K562 (cell line): ENCODE measurements around the gene KIAA2012. TPM values are rescaled to one million over a fixed set of nuclear protein-coding genes. Genes with fewer than 3 reads are reported as not detected.

Source experiments
- ATAC-seq: fragments of 200-7000 bp; cut with Tn5 transposase; 3 replicates; pipeline ENCODE4 v1.9.1; 2020; ENCODE audit warnings: moderate library complexity
- BruUV-seq: library from RNA; stranded (reverse); fragments of 400-500 nt; replicated peaks from 2 replicates; lab custom pipeline; 2021; lab: Mats Ljungman, UMichigan
- CTCF ChIA-PET: fragments of 300-600 bp; formaldehyde crosslinking; extraction: SDS; loops from one replicate; lab custom pipeline; 2021; ENCODE audit warnings: low intra/inter-chr PET ratio; lab: Yijun Ruan, JAX
- POLR2A ChIA-PET: fragments of 300-600, 350-650 bp; sonication (Branson Sonifier 250); formaldehyde crosslinking; extraction: SDS; loops from one replicate; lab custom pipeline; 2021; ENCODE audit warnings: antibody characterized with exemption, inconsistent platforms; lab: Yijun Ruan, JAX
- DNase-seq, 4 experiments: peaks; one replicate each; pipeline versions ENCODE4 v3.0.0 to v3.0.0-alpha.2; 2011 to 2018; ENCODE audit warnings: low spot score in 3 of 4, mixed read lengths in 3 of 4; ENCODE audit errors: extremely low read depth in 1 of 4
- FAIRE-seq: peaks from 2 replicates; lab custom pipeline; 2011; peaks lifted over from hg19 to GRCh38; lab: Jason Lieb, UNC
- H2AFZ ChIP-seq: 2 replicates; pipeline ENCODE4 v1.6.0; 2011; ENCODE audit warnings: low read depth, low read length, control low read depth, inconsistent platforms
- H3K27ac ChIP-seq: fragments of 200-600 bp; 3 replicates; pipeline ENCODE4 v1.8.0; 2011; ENCODE audit warnings: low read depth, mild to moderate bottlenecking, control low read depth, inconsistent platforms, low read length, moderate library complexity, mixed read lengths; ENCODE audit errors: extremely low read depth
- H3K27me3 ChIP-seq, 2 experiments: fragments of 300-600 bp in 1 of 2; 2 replicates in 1 of 2; 3 replicates in 1 of 2; pipeline versions ENCODE4 v1.6.0 to v1.8.0; 2011; ENCODE audit warnings: inconsistent platforms in 2 of 2, low read length in 2 of 2, mild to moderate bottlenecking in 1 of 2, mixed read lengths in 1 of 2, moderate library complexity in 1 of 2; ENCODE audit not compliant: control insufficient read depth in 2 of 2, insufficient read depth in 2 of 2
- H3K36me3 ChIP-seq: fragments of 300-600 bp; 3 replicates; pipeline ENCODE4 v1.8.0; 2011; ENCODE audit warnings: mild to moderate bottlenecking, low read length, inconsistent platforms; ENCODE audit not compliant: control insufficient read depth, insufficient read depth
- H3K4me1 ChIP-seq, 2 experiments: fragments of 200-600 bp in 1 of 2; replicated peaks in 1 of 2; 2 replicates in 1 of 2; 3 replicates in 1 of 2; pipeline versions ENCODE4 v1.5.1 to v1.8.0; 2011; ENCODE audit warnings: inconsistent platforms in 2 of 2, low read length in 2 of 2, mild to moderate bottlenecking in 1 of 2, mixed read lengths in 1 of 2, moderate library complexity in 1 of 2; ENCODE audit not compliant: control insufficient read depth in 2 of 2, insufficient read depth in 2 of 2
- H3K4me2 ChIP-seq: 2 replicates; pipeline ENCODE4 v1.6.1; 2011; ENCODE audit warnings: low read length, control low read depth, inconsistent platforms, mixed read lengths; ENCODE audit not compliant: insufficient read depth
- H3K4me3 ChIP-seq: fragments of 200-600 bp; sonication (generic), shearing (Covaris generic); 2 replicates; pipeline ENCODE4 v1.5.1; 2016; ENCODE audit warnings: control low read depth, inconsistent platforms
- H3K79me2 ChIP-seq: fragments of 200-600 bp; 3 replicates; pipeline ENCODE4 v1.8.0; 2011; ENCODE audit warnings: low read length, inconsistent platforms; ENCODE audit not compliant: control insufficient read depth, insufficient read depth
- H3K9ac ChIP-seq, 2 experiments: 2 replicates each; pipeline versions ENCODE4 v1.6.0 to v1.6.1; 2011; ENCODE audit warnings: low read depth in 2 of 2, low read length in 2 of 2, control low read depth in 1 of 2, inconsistent platforms in 1 of 2, mild to moderate bottlenecking in 1 of 2, mixed read lengths in 1 of 2; ENCODE audit not compliant: insufficient read depth in 1 of 2
- H3K9me1 ChIP-seq: one replicate; pipeline ENCODE4 v1.6.0; 2011; ENCODE audit warnings: inconsistent platforms, mild to moderate bottlenecking, low read length, moderate library complexity; ENCODE audit not compliant: control insufficient read depth, insufficient read depth
- H3K9me3 ChIP-seq: replicated peaks from 2 replicates; pipeline ENCODE4 v1.5.1; 2011; ENCODE audit warnings: low read depth, low read length, inconsistent platforms; ENCODE audit not compliant: control insufficient read depth, insufficient read depth
- H4K20me1 ChIP-seq: replicated peaks from 2 replicates; pipeline ENCODE4 v1.6.1; 2011; ENCODE audit warnings: low read length, inconsistent platforms, mixed read lengths; ENCODE audit not compliant: control insufficient read depth, insufficient read depth
- GABPB1 ChIP-seq: sonication (generic); formaldehyde crosslinking; IDR thresholded peaks from 2 replicates; pipeline ENCODE4 v1.8.0; 2022; ENCODE audit warnings: mild to moderate bottlenecking, missing genetic modification reagents
- HCFC1 ChIP-seq: IDR thresholded peaks from 2 replicates; pipeline ENCODE4 v1.6.1; 2012; ENCODE audit warnings: low read depth, low read length, improper control_type of control experiment
- MAFF ChIP-seq: IDR thresholded peaks from 2 replicates; pipeline ENCODE4 v1.6.1; 2012; ENCODE audit warnings: low read length, improper control_type of control experiment
- MCM7 ChIP-seq, 2 experiments: fragments of 450-650 bp; IDR thresholded peaks; 2 replicates each; pipeline ENCODE4 v1.6.1; 2016 to 2018
- ZNF436 ChIP-seq: fragments of 250-450, 450-650 bp; sonication (Bioruptor Pico); formaldehyde crosslinking; IDR thresholded peaks from 2 replicates; pipeline ENCODE4 v1.7.0; 2020; ENCODE audit warnings: mild to moderate bottlenecking
- ZNF696 ChIP-seq: fragments of 250-450 bp; sonication (Bioruptor Pico); conservative IDR thresholded peaks from 2 replicates; pipeline ENCODE4 v1.4.0; 2020; ENCODE audit warnings: mild to moderate bottlenecking, moderate library complexity
- ZNF785 ChIP-seq: fragments of 250-450 bp; sonication (Bioruptor Pico); IDR thresholded peaks from 2 replicates; pipeline ENCODE4 v1.4.0; 2020; ENCODE audit warnings: mild to moderate bottlenecking
- WGBS: fragments of 100-300 bp; shearing (Covaris generic); methylation state at CpG from one replicate; pipeline ENCODE4 v1.1.6; 2016; ENCODE audit warnings: low coverage, mixed read lengths; ENCODE audit not compliant: insufficient coverage; ENCODE audit errors: missing lambda C conversion rate; 5-methylcytosine and 5-hydroxymethylcytosine counted together
- in situ Hi-C: fragments of 300-500 bp; cut with MboI; formaldehyde crosslinking; loops from 4 replicates; pipeline ENCODE4 v1.15.0; 2018; ENCODE audit warnings: inconsistent platforms, mixed read lengths
- intact Hi-C: fragments of 100-400 bp; cut with micrococcal nuclease; formaldehyde crosslinking; loops from 2 replicates; pipeline ENCODE4 v1.14.2; 2022
- polyA plus RNA-seq, 8 experiments: library from polyadenylated mRNA; depleted of rRNA in 4 of 8; stranded (reverse) in 5 of 8; unstranded in 3 of 8; fragments of >200 nt; fragmentation: Nextera tagmentation in 2 of 8; fragmentation: Illumina TruSeq in 1 of 8; extraction: Ambion mirVana in 2 of 8; extraction: Trizol in 1 of 8; gene quantifications; 2 replicates each; pipeline versions ENCODE4 v1.2.1 to v1.2.3, GENCODE V29; 2011 to 2014; ENCODE audit warnings: inconsistent platforms in 1 of 8, missing spikeins in 1 of 8
- total RNA-seq, 7 experiments: library from RNA; depleted of rRNA in 6 of 7; stranded (reverse); fragments of >200 nt in 6 of 7; fragmentation: Illumina TruSeq in 2 of 7; extraction: Trizol in 2 of 7; gene quantifications; 2 replicates each; pipeline versions ENCODE4 v1.2.1 to v1.2.3, GENCODE V29; 2011 to 2021; ENCODE audit warnings: low replicate concordance in 1 of 7
- TF ChIP-seq, protein P1 (sequence below), 2 experiments: fragments of 200-800 bp in 1 of 2; sonication (Bioruptor generic) in 1 of 2; sonication (generic) in 1 of 2; formaldehyde crosslinking in 1 of 2; IDR thresholded peaks in 1 of 2; conservative IDR thresholded peaks in 1 of 2; 2 replicates each; pipeline versions ENCODE4 v1.5.0 to v1.6.1; 2016 to 2020; ENCODE audit warnings: missing compliant biosample characterization in 1 of 2, missing genetic modification characterization in 1 of 2, missing genetic modification reagents in 1 of 2
- TF ChIP-seq, protein P2 (sequence below): sonication (generic); formaldehyde crosslinking; IDR thresholded peaks from 2 replicates; pipeline ENCODE4 v1.8.0; 2022; ENCODE audit warnings: missing genetic modification reagents, mild to moderate bottlenecking, borderline replicate concordance

Gene KIAA2012
- total and polyA plus RNA-seq, 9 of the 15 experiments (the other 6 are each of a cell fraction or from before 2014, with no cell fraction given), result not detected

DNA sequence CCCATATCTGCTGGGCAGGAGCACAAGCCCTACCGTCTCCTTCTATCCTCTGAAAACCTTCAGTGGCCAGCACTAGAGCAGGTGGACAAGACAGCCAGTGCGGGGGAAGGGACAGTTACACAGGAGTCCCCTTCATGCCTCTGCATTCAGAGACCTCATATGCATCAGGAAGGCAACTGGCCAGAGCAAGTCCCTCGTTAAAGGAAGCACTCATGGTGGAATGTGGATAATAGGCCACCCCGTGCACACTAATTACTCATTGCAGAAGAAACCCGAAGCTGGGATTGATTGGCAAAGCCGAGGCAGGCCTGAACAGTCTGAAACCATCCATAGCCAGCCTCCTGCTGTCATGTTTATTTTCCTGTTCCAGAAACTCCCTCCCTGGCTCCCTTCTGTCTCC, 11.2 kb downstream of the KIAA2012 start (continued):
- TF ChIP-seq, protein P1, sequence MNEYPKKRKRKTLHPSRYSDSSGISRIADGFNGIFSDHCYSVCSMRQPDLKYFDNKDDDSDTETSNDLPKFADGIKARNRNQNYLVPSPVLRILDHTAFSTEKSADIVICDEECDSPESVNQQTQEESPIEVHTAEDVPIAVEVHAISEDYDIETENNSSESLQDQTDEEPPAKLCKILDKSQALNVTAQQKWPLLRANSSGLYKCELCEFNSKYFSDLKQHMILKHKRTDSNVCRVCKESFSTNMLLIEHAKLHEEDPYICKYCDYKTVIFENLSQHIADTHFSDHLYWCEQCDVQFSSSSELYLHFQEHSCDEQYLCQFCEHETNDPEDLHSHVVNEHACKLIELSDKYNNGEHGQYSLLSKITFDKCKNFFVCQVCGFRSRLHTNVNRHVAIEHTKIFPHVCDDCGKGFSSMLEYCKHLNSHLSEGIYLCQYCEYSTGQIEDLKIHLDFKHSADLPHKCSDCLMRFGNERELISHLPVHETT (CRISPR knock-in tag; conservative IDR thresholded peaks at IDR 0.05 in 1 of 2, IDR thresholded peaks at IDR 0.05 in 1 of 2), result no peak
- TF ChIP-seq ZNF436 (no peak), ZNF696 (CRISPR knock-in tag) (no peak)
- TF ChIP-seq, protein P2, sequence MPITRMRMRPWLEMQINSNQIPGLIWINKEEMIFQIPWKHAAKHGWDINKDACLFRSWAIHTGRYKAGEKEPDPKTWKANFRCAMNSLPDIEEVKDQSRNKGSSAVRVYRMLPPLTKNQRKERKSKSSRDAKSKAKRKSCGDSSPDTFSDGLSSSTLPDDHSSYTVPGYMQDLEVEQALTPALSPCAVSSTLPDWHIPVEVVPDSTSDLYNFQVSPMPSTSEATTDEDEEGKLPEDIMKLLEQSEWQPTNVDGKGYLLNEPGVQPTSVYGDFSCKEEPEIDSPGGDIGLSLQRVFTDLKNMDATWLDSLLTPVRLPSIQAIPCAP (CRISPR knock-in tag), result no peak
- TF ChIP-seq, all 486 proteins: peak for 0

DNA sequence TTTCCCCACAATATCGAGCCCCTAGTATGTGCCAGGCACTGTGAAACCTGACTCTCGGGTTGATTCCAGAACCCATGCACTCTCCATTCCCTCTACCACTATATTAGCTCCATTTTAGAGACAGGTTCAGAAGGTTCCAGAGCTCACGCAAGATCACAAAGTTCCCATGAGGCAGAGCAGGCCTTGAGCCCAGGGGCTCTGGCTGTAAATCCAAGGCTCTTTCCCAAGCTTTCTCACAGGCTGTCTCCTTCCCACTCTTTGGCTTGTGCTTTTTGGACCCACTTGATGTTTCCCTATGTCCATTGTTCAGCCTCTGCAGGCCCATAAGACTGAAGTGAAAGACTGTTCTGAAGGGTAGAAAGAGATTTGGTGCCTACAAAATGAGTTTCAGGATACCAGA, 15.7 kb downstream of the KIAA2012 start:
- H3K9me1 ChIP-seq, result no peaks in the 10 kb centered on the region
- H4K20me1 ChIP-seq, result no peaks in the 10 kb centered on the region
- 0% methylated on average over 3 of the region's 3 CpGs for whole genome bisulfite sequencing
- H3K9me3 ChIP-seq, result no peaks in the 10 kb centered on the region
- ChIA-PET POLR2A (no interaction called here), CTCF (no interaction called here)
- no peak overlapping the region for H2AFZ ChIP-seq
- intact Hi-C loops, result no loop called here
- no TSS peak for BruUV-seq
- FAIRE-seq (no peak), DNase-seq (no peak), ATAC-seq (no peak)
- in situ Hi-C loops, result no loop called here
- no peaks in the 10 kb centered on the region; a peak in 1 of 5 replicates for H3K27me3 ChIP-seq
- H3K4me2 ChIP-seq, result no peak overlapping the region
- H3K27ac ChIP-seq, result no peak overlapping the region
- no peak overlapping the region for H3K4me3 ChIP-seq
- H3K36me3 ChIP-seq, result no peaks in the 10 kb centered on the region
- H3K9ac ChIP-seq, result no peak overlapping the region
- TF ChIP-seq HCFC1 (no peak), GABPB1 (CRISPR knock-in tag) (no peak), ZNF785 (CRISPR knock-in tag) (no peak), MAFF (no peak), MCM7 (IDR thresholded peaks at IDR 0.05) (no peak)
- H3K4me1 ChIP-seq, result no peaks in the 10 kb centered on the region; a peak in 1 of 5 replicates
- H3K79me2 ChIP-seq, result no peaks in the 10 kb centered on the region
